IPS DF 4.7 (cell line): ENCODE results near the gene OR2S2.
"Not testable (repeated sequence)": the region's sequence is repeated elsewhere in the genome, so short reads cannot be mapped to it uniquely, and the experiment has no call there.

Experiments used
- DNase-seq: peaks from one replicate; pipeline ENCODE4 v3.0.0-alpha.2; 2013; ENCODE audit warnings: low spot score; ENCODE audit errors: extremely low read depth

OR2S2 gene, protein sequence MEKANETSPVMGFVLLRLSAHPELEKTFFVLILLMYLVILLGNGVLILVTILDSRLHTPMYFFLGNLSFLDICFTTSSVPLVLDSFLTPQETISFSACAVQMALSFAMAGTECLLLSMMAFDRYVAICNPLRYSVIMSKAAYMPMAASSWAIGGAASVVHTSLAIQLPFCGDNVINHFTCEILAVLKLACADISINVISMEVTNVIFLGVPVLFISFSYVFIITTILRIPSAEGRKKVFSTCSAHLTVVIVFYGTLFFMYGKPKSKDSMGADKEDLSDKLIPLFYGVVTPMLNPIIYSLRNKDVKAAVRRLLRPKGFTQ

GRCh38 chr9:35958104-35958837, at the start of gene OR2S2:
Gene OR2S2 (minus strand): TSS chr9:35958154. CDS start chr9:35958098, 56 bp downstream.
- no peak for DNase-seq

- no peak for DNase-seq
Observed at GRCh38 chr9:36007316-36007708, 49.4 kb upstream of the OR2S2 start.

- DNase-seq = no peak
Observed at GRCh38 chr9:36006549-36007315, 48.8 kb upstream of the OR2S2 start.

- no peak for DNase-seq
Observed at GRCh38 chr9:36005891-36006290, 47.9 kb upstream of the OR2S2 start.

- DNase-seq = no peak
Observed at GRCh38 chr9:35998333-35998732, 40.4 kb upstream of the OR2S2 start.

- DNase-seq = not testable (repeated sequence)
Observed at GRCh38 chr9:35997016-35997415, 39.1 kb upstream of the OR2S2 start.

- DNase-seq = no peak
Observed at GRCh38 chr9:35996358-35996970, 38.5 kb upstream of the OR2S2 start.

DNA sequence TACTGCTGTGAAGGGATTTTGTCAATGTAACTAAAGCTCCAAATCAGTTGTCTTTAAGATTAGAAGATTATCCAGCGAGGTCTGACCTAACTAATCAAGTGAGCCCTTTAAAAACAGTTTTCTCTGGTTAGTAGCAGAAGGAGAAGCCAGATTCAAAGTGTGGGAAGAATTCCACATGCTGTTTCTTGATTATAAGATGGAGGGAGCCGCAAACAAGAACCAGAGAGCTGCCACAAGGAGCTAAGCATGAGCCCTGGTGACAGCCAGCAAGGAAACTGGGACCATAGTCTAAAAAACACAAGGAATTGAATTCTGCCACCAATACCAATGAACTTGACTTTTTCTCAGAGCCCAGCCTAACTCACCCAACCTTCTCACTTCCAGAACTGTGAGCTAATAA, 37.0 kb upstream of the OR2S2 start:
- DNase-seq = no peak

DNA sequence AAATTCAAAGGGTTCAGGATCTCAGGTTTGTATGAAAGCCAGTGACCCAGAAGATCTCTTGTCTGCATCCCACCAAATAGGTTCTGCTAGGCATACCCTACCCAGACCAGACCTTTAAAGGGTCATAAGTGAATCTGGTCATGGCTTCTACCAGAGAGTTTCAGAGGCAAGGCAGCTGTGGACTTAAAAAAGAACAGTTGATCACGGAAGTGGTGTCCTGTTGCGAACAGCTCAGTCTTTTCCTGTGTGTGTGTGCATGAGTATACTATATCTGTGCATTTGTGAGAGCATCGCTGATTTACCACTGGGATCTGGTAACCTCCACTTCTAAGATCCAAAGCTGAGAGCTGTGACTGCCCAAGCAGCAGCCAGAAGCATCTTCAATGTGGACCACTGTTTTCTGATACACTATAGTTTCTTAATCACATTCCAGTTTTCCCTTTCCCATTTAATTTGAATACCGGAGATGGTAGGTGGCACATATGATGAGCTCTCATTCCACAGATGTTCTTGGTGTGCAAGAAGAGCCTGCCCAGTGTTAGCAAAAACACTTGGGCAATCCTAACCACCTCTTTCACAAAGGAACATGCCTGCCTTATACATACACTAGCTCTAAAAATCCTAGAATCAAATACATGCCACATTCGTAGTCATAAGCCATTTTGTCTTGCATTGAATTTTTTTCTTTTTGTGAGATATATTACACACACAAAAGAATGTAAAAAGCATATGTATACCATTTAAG, 36.2 kb upstream of the OR2S2 start:
- no peak for DNase-seq

- DNase-seq = not testable (repeated sequence)
Observed at GRCh38 chr9:35993136-35993535, 35.2 kb upstream of the OR2S2 start.

- no peak for DNase-seq
Observed at GRCh38 chr9:35990155-35990554, 32.2 kb upstream of the OR2S2 start.

GRCh38 chr9:35984021-35984420, 26.1 kb upstream of the OR2S2 start:
- no peak for DNase-seq

GRCh38 chr9:35981699-35982098, 23.7 kb upstream of the OR2S2 start:
- DNase-seq = no peak

DNA sequence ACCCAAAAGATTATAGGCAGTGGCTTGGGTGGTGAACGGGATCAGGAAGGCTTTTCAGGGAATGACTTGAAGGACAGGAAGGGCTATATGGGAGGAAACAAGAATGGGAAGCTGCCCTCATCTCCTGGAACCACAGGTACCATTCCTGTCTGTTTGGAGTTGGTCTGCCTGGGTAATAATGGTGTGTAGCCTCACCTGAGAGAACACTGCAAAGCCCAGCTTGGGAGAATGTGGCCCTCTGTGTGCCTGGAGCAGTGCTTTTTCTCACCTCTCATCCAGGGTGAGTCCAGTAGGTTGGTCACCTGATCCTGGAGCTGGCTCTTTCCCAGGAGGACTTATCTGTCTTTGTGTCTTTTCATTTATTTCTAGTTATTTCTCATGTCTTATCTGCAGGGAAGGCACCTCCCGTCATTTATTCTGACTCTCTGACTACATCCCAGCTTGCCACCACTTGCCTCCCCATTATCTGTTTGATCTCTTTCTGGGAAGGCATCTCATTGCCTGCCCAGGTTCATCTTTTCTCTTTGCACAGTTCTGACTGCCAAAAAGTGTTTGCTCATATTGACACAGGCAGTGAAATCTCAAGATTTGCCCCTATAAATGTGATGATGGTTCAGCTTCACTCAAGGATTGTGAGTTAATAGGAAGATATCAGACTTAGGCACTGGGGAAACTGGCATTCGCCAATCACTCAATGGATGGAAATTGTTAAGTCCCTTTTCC, 22.5 kb upstream of the OR2S2 start:
- DNase-seq = no peak

DNA sequence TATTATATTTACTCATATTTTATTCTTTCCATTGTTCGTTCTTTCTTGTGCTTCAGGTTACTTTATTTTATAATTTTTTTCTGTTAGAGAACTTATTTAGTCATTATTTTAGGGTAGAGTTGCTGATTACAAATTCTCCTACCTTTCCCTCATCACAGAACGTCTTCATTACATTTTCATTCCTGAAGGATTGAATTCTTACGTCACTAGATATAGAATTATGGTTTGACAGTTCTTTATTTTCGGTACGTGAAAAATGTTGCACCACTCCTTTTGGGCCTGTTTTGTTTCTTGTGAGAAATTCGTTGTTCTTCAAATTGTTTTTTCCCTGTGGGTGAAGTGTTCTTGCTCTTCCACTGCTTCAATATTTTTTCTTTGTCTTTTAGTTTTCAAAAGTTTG, 20.8 kb upstream of the OR2S2 start:
- no peak for DNase-seq

DNA sequence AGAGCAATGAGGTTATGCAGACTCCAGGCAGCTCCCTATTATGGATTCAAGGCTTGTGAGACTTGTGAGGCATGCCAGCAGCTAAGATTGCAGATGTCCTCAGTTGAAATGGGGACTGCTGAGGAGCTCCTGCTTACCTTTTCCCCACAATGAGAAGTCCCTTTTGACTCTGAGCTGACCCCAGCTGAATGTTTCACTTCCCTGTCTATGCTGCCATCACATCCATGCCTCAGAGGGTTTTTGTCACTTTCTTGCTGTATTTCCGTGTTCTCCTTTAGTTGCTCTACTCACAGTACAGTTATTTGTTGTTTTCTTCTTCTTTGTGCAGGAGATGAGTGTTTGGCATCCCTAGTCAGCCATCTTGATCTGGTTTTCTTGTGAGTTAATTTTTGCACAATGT, 18.8 kb upstream of the OR2S2 start:
- no peak for DNase-seq

DNA sequence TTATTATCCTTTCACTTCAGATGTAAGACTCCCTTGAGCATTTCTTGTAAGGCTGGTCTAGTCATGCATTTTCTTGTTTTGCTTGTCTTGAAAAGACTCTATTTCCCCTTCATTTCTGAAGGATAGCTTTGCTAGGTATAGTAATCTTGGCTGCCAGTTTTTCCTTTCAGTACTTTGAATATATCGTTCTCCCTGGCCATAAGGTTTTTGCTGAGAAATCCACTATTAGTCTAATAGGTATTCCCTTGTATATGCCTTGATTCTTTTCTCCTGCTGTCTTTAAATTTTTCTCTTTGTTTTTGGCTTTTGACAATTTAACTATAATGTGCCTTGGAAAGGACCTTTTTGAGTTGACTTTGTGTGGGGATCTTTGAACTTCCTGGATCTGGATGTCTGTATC, 16.8 kb upstream of the OR2S2 start:
- no peak for DNase-seq

GRCh38 chr9:35972093-35972492, 14.1 kb upstream of the OR2S2 start:
- DNase-seq = no peak

DNA sequence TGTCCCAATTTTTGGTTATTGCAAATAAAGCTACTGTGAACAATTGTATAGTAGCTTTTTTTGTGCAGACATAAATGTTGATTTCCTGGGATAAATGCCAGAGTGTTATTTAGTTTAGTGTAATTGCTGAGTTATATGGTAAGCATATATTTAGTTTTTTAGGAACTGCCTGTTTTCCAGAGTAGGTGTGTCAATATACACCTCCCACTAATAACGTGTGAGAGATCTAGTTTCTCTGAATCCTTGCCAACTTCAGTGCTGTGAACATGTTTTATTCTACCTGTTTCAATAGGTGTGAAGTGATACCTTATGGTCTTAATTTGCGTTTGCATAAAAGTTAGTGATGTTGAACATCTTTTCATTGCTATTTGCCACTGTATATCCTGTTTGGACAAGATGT, 9.1 kb upstream of the OR2S2 start:
- no peak for DNase-seq

DNA sequence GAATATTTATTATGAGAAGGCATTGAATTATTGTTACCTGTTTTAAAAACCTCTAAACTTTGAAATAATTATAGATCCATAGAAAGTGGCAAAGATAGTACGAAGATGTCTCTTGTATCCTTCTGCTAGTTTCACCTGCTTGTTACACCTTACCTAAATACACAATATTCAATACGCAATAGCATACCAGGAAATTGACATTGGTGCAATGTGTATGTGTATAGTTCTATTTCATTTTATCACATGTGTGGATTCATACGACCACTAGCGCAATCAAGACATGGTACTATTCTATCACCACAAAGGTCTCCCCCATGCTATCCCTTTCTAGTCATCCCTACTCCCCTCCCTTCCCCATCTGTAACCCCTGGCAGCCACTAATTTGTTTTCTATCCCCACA, 8.5 kb upstream of the OR2S2 start:
- DNase-seq = no peak
